DMS153 treated with DMSO at 0.1 percent for 48 hours (cell line): ENCODE results near the gene PAQR8.
A peak's percentile ranks its signal among the peaks of the same experiment; 100 is the strongest.

Experiments used
- DNase-seq: peaks from one replicate; lab custom pipeline; 2025; ENCODE audit not compliant: unreplicated experiment; lab: John Stamatoyannopoulos, UW

Gene PAQR8, protein sequence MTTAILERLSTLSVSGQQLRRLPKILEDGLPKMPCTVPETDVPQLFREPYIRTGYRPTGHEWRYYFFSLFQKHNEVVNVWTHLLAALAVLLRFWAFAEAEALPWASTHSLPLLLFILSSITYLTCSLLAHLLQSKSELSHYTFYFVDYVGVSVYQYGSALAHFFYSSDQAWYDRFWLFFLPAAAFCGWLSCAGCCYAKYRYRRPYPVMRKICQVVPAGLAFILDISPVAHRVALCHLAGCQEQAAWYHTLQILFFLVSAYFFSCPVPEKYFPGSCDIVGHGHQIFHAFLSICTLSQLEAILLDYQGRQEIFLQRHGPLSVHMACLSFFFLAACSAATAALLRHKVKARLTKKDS

GRCh38 chr6:52361945-52362442, at the start of gene PAQR8:
PAQR8 (plus strand) TSS chr6:52362151; CDS start chr6:52403214, 41,063 bp downstream.
- peak; percentile 31 for DNase-seq

DNA sequence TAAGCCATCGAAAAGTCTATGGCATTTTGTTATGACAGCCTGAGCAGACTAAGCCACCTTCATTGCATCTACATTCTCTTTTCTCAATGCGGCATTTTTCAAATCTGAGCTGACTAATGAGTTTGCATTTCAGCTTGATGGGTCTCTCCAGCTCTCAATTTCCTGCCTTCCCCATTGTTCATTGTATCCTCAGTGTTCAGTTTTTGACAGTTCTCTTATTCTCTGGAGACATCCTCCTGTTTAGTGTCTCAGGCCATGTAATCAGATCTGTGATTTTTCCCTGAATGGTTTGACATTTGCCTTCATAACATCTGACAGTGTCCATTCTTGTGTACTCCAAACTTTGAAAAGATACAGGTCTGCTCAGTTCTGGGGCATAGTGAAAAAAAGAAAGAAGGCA, 49.5 kb upstream of the PAQR8 start:
- no peak for DNase-seq

DNA sequence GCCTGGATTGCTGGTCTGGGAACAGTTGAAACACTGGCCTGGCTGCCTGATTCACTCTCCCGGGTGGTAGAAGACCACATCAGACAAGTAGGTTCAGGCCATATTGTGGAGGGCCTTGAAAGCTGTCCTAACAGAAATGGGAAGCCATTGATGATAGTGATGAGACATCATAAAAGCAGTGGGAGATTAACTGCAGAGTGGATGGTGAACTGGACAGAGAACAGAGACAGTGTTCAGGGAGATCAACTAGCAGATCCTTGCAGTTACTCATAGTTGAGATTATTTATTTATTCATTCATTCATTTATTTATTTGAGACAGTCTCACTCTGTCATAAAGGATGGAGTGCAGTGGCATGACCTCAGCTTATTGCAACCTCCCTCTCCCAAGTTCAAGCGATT, 47.2 kb upstream of the PAQR8 start:
- no peak for DNase-seq

DNA sequence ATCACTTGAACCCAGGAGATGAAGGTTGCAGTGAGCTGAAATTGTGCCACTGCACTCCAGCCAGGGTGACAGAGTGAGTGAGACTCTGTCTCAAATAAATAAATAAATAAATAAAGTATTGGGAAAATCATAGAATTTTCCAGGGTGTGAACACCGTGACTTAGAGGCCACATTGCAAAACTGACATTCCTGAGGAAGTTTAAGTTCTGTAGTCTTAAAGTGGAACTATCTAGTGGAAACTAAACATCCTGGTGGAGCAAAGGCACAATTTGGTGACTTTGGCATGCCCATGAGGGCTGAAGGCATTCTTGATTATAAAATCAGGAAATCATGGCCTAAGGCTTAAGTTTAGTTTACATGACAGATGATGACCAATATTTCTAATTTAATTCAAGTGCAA, 44.7 kb upstream of the PAQR8 start:
- DNase-seq: no peak

DNA sequence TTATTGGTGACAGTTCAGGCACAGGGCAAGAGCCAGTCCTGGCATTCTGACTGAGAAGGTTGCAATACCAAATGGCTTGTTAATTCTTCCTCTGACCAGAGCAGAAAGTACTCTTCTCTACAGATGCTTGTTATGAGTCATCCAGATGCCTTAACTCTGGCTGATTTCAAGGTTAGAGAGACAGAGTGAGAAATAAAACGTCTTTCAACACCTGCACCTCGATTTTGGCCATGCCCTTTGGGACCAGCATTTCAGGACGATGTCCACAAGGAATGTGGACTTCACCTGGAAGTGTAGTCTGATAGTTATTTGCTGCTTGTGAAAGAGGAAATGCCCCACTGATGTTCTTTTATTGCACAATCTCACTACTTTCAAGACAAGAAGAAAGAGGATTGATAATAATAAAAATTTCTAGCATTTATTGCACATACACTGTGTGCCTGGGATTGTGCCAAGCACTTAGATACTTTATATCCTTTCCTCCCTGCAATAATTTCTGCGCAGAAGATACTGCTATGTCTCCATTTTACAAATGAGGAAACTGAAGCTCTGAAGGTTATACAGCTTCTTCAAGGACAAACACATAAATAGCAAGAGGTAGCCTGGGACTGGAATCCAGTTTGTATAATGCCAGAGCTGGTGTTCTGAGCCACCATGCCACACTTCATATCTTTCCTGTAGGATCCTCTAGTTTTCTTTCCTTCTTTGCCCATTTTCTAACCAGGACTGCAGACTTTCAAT, 43.9 kb upstream of the PAQR8 start:
- no peak for DNase-seq

GRCh38 chr6:52324189-52324588, 37.8 kb upstream of the PAQR8 start:
- DNase-seq: no peak

DNA sequence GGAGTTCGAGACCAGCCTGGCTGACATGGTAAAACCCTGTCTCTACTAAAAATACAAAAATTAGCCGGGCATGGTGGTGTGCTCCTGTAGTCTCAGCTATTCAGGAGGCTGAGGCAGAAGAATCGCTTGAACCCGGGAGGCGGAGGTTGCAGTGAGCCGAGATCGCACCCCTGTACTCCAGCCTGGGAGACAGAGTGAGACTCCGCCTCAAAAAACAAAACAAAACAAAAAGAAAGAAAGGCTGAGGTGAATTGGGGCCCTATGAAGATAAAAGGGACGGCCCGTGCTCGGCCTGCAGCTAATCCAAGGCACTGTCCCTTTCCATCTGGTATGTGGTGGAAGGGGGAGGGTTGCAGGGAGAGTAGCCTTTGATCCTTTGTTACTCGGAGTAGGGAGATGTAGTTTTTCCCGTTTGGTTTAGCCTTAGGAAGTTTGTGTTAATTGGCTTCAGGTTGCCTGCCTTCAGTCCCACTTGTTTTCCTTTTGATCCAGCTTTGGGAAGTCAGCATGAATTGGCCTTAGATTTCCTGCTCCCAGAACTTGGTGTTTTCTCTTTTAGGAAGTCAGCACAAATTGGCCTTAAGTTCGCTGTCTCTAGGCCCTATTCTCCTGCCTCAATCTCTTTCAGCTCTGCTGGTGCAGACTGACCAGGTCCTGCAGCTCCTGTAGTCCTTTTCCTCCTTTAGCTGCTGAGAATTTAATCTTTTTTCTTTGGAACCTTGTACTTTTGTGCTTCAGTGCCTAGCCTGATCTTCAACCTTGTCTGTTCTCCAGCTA, 36.1 kb upstream of the PAQR8 start:
- no peak for DNase-seq

DNA sequence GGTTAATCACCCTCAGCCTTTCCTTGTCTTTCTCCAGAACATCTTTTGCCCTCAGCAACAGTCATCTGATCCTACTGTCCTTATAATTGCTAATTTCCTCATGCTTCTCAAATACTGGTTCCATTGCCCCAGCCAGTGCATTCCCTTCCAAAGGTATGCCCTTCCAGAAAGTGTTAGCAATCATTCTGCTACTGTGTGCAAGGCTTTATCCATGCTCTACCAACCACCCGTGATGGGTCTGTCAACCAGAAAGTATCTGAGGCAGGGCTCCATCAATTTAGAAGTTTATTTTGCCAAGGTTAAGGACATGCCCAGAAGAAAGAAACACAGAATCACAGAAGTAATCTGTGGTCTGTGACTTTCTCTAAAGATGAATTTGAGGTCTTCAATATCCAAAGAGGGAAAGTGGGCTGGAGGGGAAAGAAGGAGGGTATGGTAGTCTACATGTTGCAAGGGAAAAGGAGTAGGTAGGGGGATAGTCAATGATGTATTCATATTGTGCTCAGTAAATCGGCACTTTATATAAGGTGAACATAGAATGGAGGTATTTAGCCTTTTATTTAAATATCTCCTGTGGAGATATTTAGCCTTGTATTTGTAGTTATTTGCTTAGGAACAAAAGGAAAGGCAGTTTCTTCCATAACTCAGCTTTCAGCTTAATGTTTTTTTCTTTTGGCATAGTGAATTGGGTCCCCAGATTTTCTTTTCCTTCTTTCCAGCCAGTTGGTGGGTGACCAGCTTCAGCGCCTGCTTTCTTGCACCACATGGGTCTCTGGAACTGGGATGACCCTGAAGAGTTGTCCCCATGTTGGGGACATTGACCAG, 35.2 kb upstream of the PAQR8 start:
- DNase-seq: no peak

DNA sequence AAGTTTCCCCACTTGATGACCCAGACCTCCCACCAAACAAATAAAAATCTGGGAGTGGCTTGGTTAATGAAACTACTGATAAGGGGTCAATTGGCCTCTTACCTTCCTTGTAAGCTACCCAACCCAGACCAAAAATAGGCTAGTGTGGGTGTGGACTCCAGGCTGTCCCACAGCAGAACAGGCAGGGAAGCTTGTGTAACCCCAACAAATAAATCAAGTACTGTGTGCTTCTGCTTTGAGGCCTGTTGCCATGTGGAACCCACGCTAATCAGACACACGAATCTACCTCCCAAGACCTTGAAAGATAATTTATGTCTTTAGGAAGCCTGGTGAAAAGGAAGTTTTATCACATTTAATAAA, 33.7 kb upstream of the PAQR8 start:
- no peak for DNase-seq

GRCh38 chr6:52328729-52329128, 33.2 kb upstream of the PAQR8 start:
- peak; percentile 45 for DNase-seq

- no peak for DNase-seq
These were observed 31.5 kb upstream of the PAQR8 start for GRCh38 chr6:52330470-52330869.

- no peak for DNase-seq
These were observed 30.0 kb upstream of the PAQR8 start for GRCh38 chr6:52331793-52332457.

DNA sequence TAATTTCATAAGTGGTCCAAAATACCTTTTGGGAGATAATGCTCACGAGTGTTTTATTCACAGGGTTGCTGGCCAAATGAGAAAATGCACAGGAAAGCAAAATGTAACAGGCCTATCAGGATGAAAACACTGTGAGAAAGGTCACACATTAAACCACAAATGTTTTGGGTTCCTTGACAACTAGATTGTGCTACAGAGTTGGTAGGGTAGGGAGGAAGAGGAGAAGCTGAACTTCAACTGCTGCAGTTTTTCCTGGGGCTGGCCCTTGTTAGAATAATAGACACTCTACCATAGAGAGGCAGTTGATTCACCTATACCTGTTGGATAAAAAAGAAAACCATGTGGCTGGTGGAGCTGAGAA, 28.1 kb upstream of the PAQR8 start:
- no peak for DNase-seq

GRCh38 chr6:52335576-52335975, 26.4 kb upstream of the PAQR8 start:
- no peak for DNase-seq

DNA sequence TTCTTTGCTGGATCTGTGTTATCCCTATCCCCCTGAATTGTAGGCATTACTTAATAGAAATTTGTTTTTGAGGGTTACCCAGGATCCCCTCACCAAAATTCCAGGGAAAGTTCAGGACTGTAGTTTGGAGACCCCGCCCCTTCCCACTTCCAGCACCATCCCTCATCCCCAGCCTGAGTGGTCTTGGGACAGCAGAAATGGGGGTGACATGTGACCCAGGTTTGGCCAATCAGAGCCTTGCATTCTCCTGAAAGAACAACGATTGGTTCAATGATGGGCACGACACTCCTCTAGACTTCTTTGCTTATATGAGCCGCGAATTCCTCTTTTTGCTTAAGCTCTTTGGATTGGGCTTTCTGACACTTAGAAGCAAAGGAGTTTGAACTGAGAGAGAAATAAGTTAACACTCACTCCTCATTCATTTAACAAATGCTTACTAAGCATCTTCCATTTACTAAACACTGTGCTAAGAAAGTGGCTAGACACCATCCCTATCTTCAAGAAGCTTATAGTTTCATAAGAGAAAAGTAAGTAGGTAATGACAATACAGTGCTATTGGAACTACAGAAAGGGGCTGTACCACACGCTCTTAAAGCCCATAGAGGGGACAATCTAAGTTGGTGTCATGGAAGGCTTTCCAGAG, 24.9 kb upstream of the PAQR8 start:
- no peak for DNase-seq

- no peak for DNase-seq
These were observed 24.2 kb upstream of the PAQR8 start for GRCh38 chr6:52337633-52338290.

DNA sequence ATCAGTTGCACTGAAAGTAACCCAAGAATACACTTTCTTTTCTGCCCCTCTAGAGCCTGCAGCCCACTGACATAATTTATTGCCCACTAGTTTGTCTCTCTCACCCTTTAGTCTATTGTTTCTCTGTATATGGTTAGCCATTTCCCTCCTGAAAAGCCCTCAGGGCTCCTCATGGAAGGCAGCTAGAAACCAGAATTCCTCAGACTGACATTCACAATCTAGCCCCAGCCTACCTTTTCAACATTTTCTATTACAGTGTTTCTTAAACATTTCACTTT, 21.4 kb upstream of the PAQR8 start:
- DNase-seq: no peak

- no peak for DNase-seq
These were observed 20.2 kb upstream of the PAQR8 start for GRCh38 chr6:52341561-52342260.

GRCh38 chr6:52345311-52345710, 16.6 kb upstream of the PAQR8 start:
- DNase-seq: no peak
